OCI-LY3 (cell line): ENCODE data around the gene RNF34.
A peak's percentile ranks its signal among the peaks of the same experiment; 100 is the strongest.

ENCODE experiments used
- H2AFZ ChIP-seq: fragments of 200-600, 300-600 bp; shearing (Covaris generic); 2 replicates; pipeline ENCODE4 v1.6.0; 2014; ENCODE audit warnings: antibody characterized with exemption, low read depth, low read length
- H3K27ac ChIP-seq: fragments of 200-600, 300-600 bp; sonication (generic); 2 replicates; pipeline ENCODE4 v1.5.1; 2014; ENCODE audit warnings: mild to moderate bottlenecking, low read length, moderate library complexity, mixed read lengths
- H3K27me3 ChIP-seq: fragments of 200-600, 300-600 bp; sonication (generic); 2 replicates; pipeline ENCODE4 v1.6.1; 2014; ENCODE audit warnings: low read depth, low read length, mixed read lengths
- H3K36me3 ChIP-seq: fragments of 200-600, 300-600 bp; sonication (generic); replicated peaks from 2 replicates; pipeline ENCODE3; 2014; ENCODE audit warnings: low read depth, low read length, mixed read lengths
- H3K4me1 ChIP-seq: fragments of 300-600, 200-600 bp; sonication (generic); 2 replicates; pipeline ENCODE4 v1.6.1; 2014; ENCODE audit warnings: low read length, mixed read lengths
- H3K4me2 ChIP-seq: fragments of 200-600, 300-600 bp; sonication (generic); 2 replicates; pipeline ENCODE4 v1.6.1; 2014; ENCODE audit warnings: low read length, mixed read lengths
- H3K4me3 ChIP-seq: fragments of 300-600, 200-600 bp; sonication (generic); 2 replicates; pipeline ENCODE4 v1.5.1; 2014; ENCODE audit warnings: antibody characterized with exemption, mild to moderate bottlenecking, low read length, moderate library complexity
- H3K79me2 ChIP-seq: fragments of 300-600, 200-600 bp; shearing (Covaris generic); 2 replicates; pipeline ENCODE4 v1.6.1; 2014; ENCODE audit warnings: mild to moderate bottlenecking, low read length, mixed read lengths
- H3K9ac ChIP-seq: fragments of 300-600, 200-600 bp; shearing (Covaris generic); 2 replicates; pipeline ENCODE4 v1.6.0; 2014; ENCODE audit warnings: mild to moderate bottlenecking, low read length, moderate library complexity
- H3K9me3 ChIP-seq: fragments of 200-600, 300-600 bp; shearing (Covaris generic); 2 replicates; pipeline ENCODE4 v1.6.1; 2014; ENCODE audit warnings: low read length, mixed read lengths; ENCODE audit not compliant: insufficient read depth
- H4K20me1 ChIP-seq: fragments of 200-600, 300-600 bp; sonication (generic); 2 replicates; pipeline ENCODE4 v1.6.1; 2016; ENCODE audit warnings: low read length, mixed read lengths; ENCODE audit not compliant: insufficient read depth
- EZH2phosphoT487 ChIP-seq: fragments of 200-600 bp; shearing (Covaris generic); IDR thresholded peaks from 2 replicates; pipeline ENCODE4 v1.6.1; 2018; ENCODE audit warnings: antibody characterized with exemption, mixed run types, low read depth
- TF ChIP-seq, protein P1 (sequence below): fragments of 200-600, 300-600 bp; sonication (generic); IDR thresholded peaks from 2 replicates; pipeline ENCODE4 v1.5.1; 2014; ENCODE audit warnings: antibody characterized with exemption, low read length, low read depth

RNF34 gene

DNA sequence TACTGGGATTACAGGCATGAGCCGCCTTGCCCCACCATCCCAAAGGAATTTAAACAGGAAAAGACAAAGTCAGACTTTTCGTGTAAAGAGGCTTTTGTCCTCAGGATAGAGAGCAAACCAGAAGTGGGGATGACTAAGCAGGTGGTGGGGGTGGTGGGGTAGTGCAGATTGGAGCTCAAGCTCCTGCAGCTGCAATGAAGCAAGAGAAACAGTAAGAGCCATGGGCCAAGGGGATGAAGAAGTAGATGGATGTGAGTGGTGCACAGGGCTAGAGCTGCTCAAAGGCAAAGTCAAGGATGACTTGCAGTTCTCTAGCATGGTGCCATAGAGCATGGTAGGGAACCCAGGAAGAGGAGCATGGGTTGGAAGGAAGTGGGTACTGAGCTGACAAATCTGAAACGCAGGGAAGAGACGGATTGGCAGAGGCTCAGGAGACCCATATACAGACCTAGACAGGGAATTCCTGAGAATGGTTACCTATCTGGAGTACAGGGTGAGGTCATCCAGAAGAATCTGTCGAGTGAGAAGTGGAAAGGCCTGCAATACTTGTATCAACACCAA, 11.4 kb upstream of the RNF34 start:
- Histone ChIP-seq H3K4me1 (peaks cover 10% of the 10 kb centered on the region), H4K20me1 (no peaks in the 10 kb centered on the region), H2AFZ (no peak overlapping the region), H3K9ac (no peak overlapping the region), H3K9me3 (no peaks in the 10 kb centered on the region), H3K27ac (no peak overlapping the region), H3K36me3 (no peaks in the 10 kb centered on the region), H3K4me3 (no peak overlapping the region), H3K27me3 (no peaks in the 10 kb centered on the region), H3K79me2 (no peaks in the 10 kb centered on the region), H3K4me2 (no peak overlapping the region)
- TF ChIP-seq, protein P1, sequence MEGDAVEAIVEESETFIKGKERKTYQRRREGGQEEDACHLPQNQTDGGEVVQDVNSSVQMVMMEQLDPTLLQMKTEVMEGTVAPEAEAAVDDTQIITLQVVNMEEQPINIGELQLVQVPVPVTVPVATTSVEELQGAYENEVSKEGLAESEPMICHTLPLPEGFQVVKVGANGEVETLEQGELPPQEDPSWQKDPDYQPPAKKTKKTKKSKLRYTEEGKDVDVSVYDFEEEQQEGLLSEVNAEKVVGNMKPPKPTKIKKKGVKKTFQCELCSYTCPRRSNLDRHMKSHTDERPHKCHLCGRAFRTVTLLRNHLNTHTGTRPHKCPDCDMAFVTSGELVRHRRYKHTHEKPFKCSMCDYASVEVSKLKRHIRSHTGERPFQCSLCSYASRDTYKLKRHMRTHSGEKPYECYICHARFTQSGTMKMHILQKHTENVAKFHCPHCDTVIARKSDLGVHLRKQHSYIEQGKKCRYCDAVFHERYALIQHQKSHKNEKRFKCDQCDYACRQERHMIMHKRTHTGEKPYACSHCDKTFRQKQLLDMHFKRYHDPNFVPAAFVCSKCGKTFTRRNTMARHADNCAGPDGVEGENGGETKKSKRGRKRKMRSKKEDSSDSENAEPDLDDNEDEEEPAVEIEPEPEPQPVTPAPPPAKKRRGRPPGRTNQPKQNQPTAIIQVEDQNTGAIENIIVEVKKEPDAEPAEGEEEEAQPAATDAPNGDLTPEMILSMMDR = no peak
- no peak for TF ChIP-seq EZH2phosphoT487

DNA sequence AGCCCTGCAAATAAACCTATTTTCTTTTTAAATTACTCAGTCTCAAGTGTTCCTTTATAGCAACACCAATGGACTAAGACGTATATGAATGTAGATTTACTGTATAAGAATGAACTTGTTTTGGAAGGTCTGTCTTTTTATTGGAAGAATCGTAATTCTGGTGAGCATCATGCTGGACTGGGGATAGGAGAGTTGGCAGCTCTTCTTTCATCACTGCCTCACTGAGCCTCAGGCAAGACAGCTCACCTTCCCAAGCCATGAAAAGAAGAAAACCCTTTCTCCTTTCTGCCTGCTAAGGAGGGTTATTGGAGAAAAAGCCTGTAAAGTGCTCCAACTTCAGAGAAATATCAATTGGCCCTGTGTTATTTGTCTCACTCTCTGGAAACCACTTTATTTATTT, 9.1 kb upstream of the RNF34 start:
- no peak overlapping the region for H3K4me2 ChIP-seq
- H3K9ac ChIP-seq = no peak overlapping the region
- no peak overlapping the region for H2AFZ ChIP-seq
- H3K27ac ChIP-seq = no peak overlapping the region
- H3K79me2 ChIP-seq = no peaks in the 10 kb centered on the region
- H3K27me3 ChIP-seq = no peaks in the 10 kb centered on the region
- no peak overlapping the region for H3K4me3 ChIP-seq
- H3K9me3 ChIP-seq = no peaks in the 10 kb centered on the region
- no peaks in the 10 kb centered on the region for H3K36me3 ChIP-seq
- TF ChIP-seq EZH2phosphoT487 = no peak
- TF ChIP-seq, protein P1 = no peak
- H3K4me1 ChIP-seq = peaks cover 10% of the 10 kb centered on the region
- H4K20me1 ChIP-seq = no peaks in the 10 kb centered on the region

DNA sequence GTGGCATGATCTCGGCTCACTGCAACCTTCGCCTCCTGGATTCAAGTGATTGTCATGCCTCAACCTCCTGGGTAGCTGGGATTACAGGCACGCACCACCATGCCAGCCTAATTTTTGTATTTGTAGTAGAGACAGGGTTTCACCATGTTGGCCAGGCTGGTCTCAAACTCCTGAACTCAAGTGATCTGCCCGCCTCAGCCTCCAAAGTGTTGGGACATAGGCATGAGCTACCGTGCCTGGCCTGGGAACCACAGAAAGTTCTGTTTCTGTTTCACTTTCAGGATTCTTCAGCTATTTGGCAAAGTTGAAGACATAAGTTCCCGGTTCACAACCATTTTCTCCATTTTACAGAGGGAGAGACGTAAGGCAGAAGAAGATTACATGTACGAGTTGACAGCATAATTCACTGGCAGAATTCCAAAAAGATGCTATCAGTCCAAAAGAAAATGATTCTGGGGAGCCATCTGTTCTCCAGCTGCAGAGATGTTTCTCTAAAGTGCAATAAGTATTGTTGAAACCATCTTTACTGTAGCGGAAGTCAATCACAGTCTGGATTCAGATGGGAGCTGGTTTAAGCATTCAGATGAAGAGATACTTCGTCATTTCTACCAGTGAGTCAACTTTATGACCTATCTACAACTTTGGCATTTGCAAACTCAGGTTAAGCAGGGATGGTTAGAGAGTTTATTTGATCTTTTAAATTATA, 8.1 kb upstream of the RNF34 start:
- Histone ChIP-seq H3K4me3 (peak overlapping the region; percentile 67), H2AFZ (peak overlapping the region; percentile 96)

DNA sequence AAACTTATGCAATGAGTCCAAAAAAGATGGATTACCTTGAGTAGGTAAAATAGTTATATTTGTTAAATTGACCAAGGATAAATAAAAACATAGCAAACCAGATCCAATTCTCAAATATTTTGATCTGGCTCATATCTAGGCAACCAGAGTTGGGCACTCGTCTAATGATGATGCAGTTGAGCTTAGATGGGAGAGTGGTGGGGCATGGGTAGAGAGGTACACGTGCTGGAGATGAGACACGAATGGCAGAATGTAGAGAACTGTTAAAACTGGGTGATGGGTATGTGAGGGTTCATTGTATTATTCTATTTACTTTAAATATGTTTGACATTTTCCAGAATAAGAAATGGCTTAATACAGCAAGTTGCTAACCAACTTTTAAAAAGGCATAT, 7.6 kb upstream of the RNF34 start:
- Histone ChIP-seq H3K27ac (peak overlapping the region; percentile 26; the same call in 1 of the 2 replicates), H3K9me3 (no peaks in the 10 kb centered on the region), H3K4me2 (peak overlapping the region; percentile 69), H3K27me3 (no peaks in the 10 kb centered on the region), H2AFZ (peak overlapping the region; percentile 96), H4K20me1 (no peaks in the 10 kb centered on the region), H3K79me2 (no peaks in the 10 kb centered on the region), H3K36me3 (no peaks in the 10 kb centered on the region), H3K9ac (0 out of 2 replicates have a peak overlapping the region, but pooled peaks have one; percentile 33), H3K4me3 (peak overlapping the region; percentile 67), H3K4me1 (peaks cover 10% of the 10 kb centered on the region)
- TF ChIP-seq, protein P1 = no peak
- no peak for TF ChIP-seq EZH2phosphoT487

More for the DNA sequence above, 8.1 kb upstream of the RNF34 start:
- Histone ChIP-seq H4K20me1 (no peaks in the 10 kb centered on the region), H3K9me3 (no peaks in the 10 kb centered on the region), H3K36me3 (no peaks in the 10 kb centered on the region), H3K27me3 (no peaks in the 10 kb centered on the region), H3K27ac (peak overlapping the region; percentile 26; the same call in 1 of the 2 replicates), H3K79me2 (no peaks in the 10 kb centered on the region), H3K9ac (peak overlapping the region; percentile 33), H3K4me1 (peaks cover 10% of the 10 kb centered on the region), H3K4me2 (peak overlapping the region; percentile 69)
- no peak for TF ChIP-seq EZH2phosphoT487
- TF ChIP-seq, protein P1 = no peak
